OCI-LY1 (cell line): ENCODE data around the gene HOTAIR.

ENCODE experiments used
- CTCF ChIP-seq: fragments of 200-600 bp; sonication (generic), shearing (Covaris generic); IDR thresholded peaks from 2 replicates; pipeline ENCODE4 v1.5.1; 2017; ENCODE audit warnings: mild to moderate bottlenecking, antibody characterized with exemption, low read length, moderate library complexity, mixed read lengths
- EZH2 ChIP-seq: fragments of 200-600 bp; sonication (generic), shearing (Covaris generic); IDR thresholded peaks from 2 replicates; pipeline ENCODE4 v1.8.0; 2017; ENCODE audit warnings: borderline replicate concordance, mixed run types, mild to moderate bottlenecking, antibody characterized with exemption, low read length, moderate library complexity, mixed read lengths

DNA sequence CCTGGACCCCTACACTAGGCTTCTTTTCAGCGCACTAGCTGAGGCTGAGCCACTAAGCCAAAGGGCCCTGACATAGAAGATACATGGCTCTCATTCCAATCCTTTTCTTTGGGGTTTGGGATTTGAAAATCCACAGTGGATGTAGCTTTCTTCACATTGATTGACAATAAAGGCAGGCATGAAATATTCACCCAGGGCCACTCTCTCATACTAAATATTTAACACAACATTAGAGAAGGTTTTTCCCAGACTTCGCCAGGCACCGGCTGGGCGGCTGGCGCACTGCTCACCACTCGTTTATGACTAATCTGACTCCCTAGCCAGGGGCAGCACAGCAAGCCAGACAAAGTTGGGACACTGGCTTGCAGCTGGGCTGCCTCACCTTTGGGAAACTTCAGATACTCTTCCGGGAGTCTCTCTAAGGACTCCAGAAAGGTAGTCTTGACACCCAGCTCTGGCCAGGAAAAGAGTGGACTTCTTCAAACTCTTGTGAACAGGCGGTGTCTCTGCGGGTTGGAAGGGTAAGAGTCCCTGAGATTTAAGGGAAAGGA lies 2.5 kb downstream of the HOTAIR start:
- TF ChIP-seq CTCF (no peak), EZH2 (no peak)
